ENCODE measurements around the gene IZUMO2. TPM values are rescaled to one million over a fixed set of nuclear protein-coding genes. Genes with fewer than 3 reads are reported as not detected.

The IZUMO2 gene
- total and polyA plus RNA-seq, 2 experiments from 2014 or later: not detected

DNA sequence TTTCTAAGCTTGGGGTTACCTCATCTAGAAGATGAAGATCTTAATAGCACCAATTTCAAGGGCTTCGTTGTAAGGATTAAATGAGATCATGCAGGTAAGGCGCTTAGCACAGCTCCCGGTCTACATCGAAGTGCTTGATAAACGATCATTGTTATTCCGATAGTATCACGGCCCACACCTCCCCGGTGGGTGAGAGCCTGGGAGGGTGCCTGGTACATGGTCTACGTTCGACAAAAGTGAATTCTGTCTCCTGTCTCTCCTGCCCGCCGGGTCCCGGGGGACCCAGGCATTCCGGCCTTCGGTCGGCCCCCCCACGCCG lies 39.8 kb upstream of the IZUMO2 start:
- Histone ChIP-seq H3K79me2 (ENCODE audit: insufficient read depth) (no peaks in the 10 kb centered on the region), H3K9ac (no peak overlapping the region), H3K4me1 (ENCODE audit: insufficient read depth) (no peaks in the 10 kb centered on the region), H3K36me3 (ENCODE audit: low read depth) (no peaks in the 10 kb centered on the region), H3K9me2 (ENCODE audit: insufficient read depth) (no peaks in the 10 kb centered on the region), H3K9me3 (ENCODE audit: low read depth) (no peaks in the 10 kb centered on the region), H3K4me2 (ENCODE audit: unreplicated experiment) (no peak overlapping the region), H2AFZ (no peak overlapping the region), H4K20me1 (ENCODE audit: insufficient read depth) (no peaks in the 10 kb centered on the region), H3K27me3 (replicated peaks; ENCODE audit: insufficient read depth) (peaks cover 32% of the 10 kb centered on the region), H3K4me3 (no peak overlapping the region), H3F3A (ENCODE audit: insufficient read depth) (no peaks in the 10 kb centered on the region), H3K27ac (no peak overlapping the region)
- WGBS, 2 experiments (ENCODE audit: low coverage in 1 of 2, low lambda C conversion rate in 2 of 2, missing lambda C conversion rate in 2 of 2): 20 to 23% methylated on average over 18 of the region's 18 CpGs
- no peak for DNase-seq
- in situ Hi-C loops (cut with MboI): no loop called here
- TF ChIP-seq EZH2phosphoT487 (IDR thresholded peaks at IDR 0.05; ENCODE audit: insufficient read depth, low read depth) (no peak), EZH2 (IDR thresholded peaks at IDR 0.05; ENCODE audit: insufficient read depth, poor library complexity, severe bottlenecking) (no peak)

DNA sequence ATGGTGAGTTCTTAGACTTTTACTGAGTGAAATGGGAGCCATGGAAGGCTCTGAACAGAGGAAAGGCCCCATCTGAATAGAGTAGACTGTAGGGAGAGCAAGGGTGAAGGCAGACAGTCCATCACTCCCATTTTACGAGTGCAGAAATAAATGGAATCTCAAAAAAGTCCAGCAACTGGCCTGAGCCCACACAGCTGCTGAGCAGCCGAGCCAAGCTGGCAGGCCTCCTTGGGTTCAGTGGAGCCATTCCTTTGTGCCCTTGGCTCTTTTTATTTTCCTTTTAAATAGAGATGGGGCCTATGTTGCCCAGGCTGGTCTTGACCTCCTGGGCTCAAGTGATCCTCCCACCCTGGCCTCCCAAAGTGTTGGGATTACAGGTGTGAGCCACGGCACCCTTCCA lies 39.3 kb upstream of the IZUMO2 start:
- in situ Hi-C loops (cut with MboI): no loop called here
- 47 to 54% methylated on average over 3 of the region's 3 CpGs for WGBS, 2 experiments (ENCODE audit: low coverage in 1 of 2, low lambda C conversion rate in 2 of 2, missing lambda C conversion rate in 2 of 2)
- Histone ChIP-seq H4K20me1 (ENCODE audit: insufficient read depth) (no peaks in the 10 kb centered on the region), H3K27me3 (replicated peaks; ENCODE audit: insufficient read depth) (peaks cover 32% of the 10 kb centered on the region), H2AFZ (no peak overlapping the region), H3K9me3 (ENCODE audit: low read depth) (no peaks in the 10 kb centered on the region), H3K4me1 (ENCODE audit: insufficient read depth) (no peaks in the 10 kb centered on the region), H3K79me2 (ENCODE audit: insufficient read depth) (no peaks in the 10 kb centered on the region), H3K9ac (no peak overlapping the region), H3K4me3 (no peak overlapping the region), H3F3A (ENCODE audit: insufficient read depth) (no peaks in the 10 kb centered on the region), H3K4me2 (ENCODE audit: unreplicated experiment) (no peak overlapping the region), H3K27ac (no peak overlapping the region), H3K9me2 (ENCODE audit: insufficient read depth) (no peaks in the 10 kb centered on the region), H3K36me3 (ENCODE audit: low read depth) (no peaks in the 10 kb centered on the region)
- no peak for TF ChIP-seq EZH2phosphoT487 (IDR thresholded peaks at IDR 0.05; ENCODE audit: insufficient read depth, low read depth)
- TF ChIP-seq EZH2 (IDR thresholded peaks at IDR 0.05; ENCODE audit: insufficient read depth, poor library complexity, severe bottlenecking): no peak
- DNase-seq: no peak

DNA sequence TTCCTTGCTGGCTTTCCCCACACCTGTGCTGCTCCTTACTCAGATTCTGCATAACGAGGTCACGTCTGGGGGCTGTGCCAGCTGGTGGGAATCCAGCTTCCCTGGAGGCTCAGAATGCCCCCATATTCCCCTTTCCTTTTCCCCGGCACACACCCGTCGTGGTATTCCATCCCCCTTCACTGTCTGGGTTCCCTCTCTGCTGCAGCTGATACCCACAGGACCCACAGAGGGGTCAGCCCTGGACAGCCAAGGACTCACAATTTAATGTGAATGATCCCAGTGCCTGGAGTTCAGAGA lies 36.1 kb upstream of the IZUMO2 start:
- no peaks in the 10 kb centered on the region for H3K9me2 ChIP-seq (ENCODE audit: insufficient read depth)
- 0 to 1% methylated on average over 5 of the region's 5 CpGs for WGBS, 2 experiments (ENCODE audit: low coverage in 1 of 2, low lambda C conversion rate in 2 of 2, missing lambda C conversion rate in 2 of 2)
- H3K4me2 ChIP-seq (ENCODE audit: unreplicated experiment): no peak overlapping the region
- no peak for TF ChIP-seq EZH2phosphoT487 (IDR thresholded peaks at IDR 0.05; ENCODE audit: insufficient read depth, low read depth)
- no peak for TF ChIP-seq EZH2 (IDR thresholded peaks at IDR 0.05; ENCODE audit: insufficient read depth, poor library complexity, severe bottlenecking)
- no peaks in the 10 kb centered on the region for H4K20me1 ChIP-seq (ENCODE audit: insufficient read depth)
- no peaks in the 10 kb centered on the region for H3K9me3 ChIP-seq (ENCODE audit: low read depth)
- H3K79me2 ChIP-seq (ENCODE audit: insufficient read depth): no peaks in the 10 kb centered on the region
- peaks cover 22% of the 10 kb centered on the region for H3K27me3 ChIP-seq (replicated peaks; ENCODE audit: insufficient read depth)
- H3F3A ChIP-seq (ENCODE audit: insufficient read depth): no peaks in the 10 kb centered on the region
- no peak overlapping the region for H3K4me3 ChIP-seq
- H2AFZ ChIP-seq: no peak overlapping the region
- DNase-seq: no peak
- no peak overlapping the region for H3K9ac ChIP-seq
- no peaks in the 10 kb centered on the region for H3K4me1 ChIP-seq (ENCODE audit: insufficient read depth)
- in situ Hi-C loops (cut with MboI): no loop called here
- no peak overlapping the region for H3K27ac ChIP-seq
- H3K36me3 ChIP-seq (ENCODE audit: low read depth): no peaks in the 10 kb centered on the region

DNA sequence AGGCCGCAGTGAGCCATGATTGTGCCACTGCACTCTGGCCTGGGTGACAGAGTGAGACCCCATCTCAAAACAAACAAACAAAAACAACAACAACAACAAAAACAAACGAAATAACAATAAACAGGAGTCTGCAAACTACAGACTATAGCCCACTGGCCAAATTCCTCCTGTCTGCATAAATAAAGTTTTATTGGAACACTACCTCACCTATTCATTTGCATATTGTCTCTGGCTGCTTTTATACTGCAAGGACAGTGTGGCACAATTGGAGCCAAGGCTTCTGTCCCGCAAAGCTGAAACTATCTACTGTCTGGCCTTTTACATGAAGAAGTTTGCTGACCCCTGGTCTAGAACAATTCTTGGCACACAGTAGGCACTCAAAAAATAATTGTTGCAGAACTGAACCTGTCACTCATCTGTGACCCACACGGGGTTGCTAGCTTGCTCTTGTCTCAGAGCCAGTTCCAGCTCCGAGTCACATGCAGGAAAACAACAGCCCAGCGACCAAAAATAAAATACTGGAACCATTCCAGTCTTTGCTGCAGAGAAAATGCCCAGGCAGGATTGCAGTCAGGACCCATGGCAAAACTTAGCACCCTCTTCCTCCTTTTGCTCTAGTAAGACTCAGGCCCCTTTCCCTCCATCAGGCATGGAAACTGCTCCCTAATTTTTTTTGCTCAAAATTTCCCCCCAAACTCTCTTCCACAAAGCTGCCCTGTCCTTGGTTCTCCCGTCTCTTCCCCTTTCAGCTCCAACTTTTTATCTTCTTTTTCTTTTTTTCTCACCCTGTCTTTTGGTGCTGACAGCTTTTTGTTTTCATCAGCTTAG lies 35.6 kb upstream of the IZUMO2 start:
- Histone ChIP-seq H3K9ac (no peak overlapping the region), H3K4me3 (no peak overlapping the region), H3K27me3 (replicated peaks; ENCODE audit: insufficient read depth) (peaks cover 17% of the 10 kb centered on the region), H3K36me3 (ENCODE audit: low read depth) (no peaks in the 10 kb centered on the region), H3K4me1 (ENCODE audit: insufficient read depth) (no peaks in the 10 kb centered on the region), H3K9me3 (ENCODE audit: low read depth) (no peaks in the 10 kb centered on the region), H2AFZ (no peak overlapping the region), H3F3A (ENCODE audit: insufficient read depth) (no peaks in the 10 kb centered on the region), H3K79me2 (ENCODE audit: insufficient read depth) (no peaks in the 10 kb centered on the region), H3K27ac (no peak overlapping the region), H3K9me2 (ENCODE audit: insufficient read depth) (no peaks in the 10 kb centered on the region), H4K20me1 (ENCODE audit: insufficient read depth) (no peaks in the 10 kb centered on the region), H3K4me2 (ENCODE audit: unreplicated experiment) (no peak overlapping the region)
- in situ Hi-C loops (cut with MboI): no loop called here
- 14 to 17% methylated on average over 7 of the region's 7 CpGs for WGBS, 2 experiments (ENCODE audit: low coverage in 1 of 2, low lambda C conversion rate in 2 of 2, missing lambda C conversion rate in 2 of 2)
- TF ChIP-seq EZH2phosphoT487 (IDR thresholded peaks at IDR 0.05; ENCODE audit: insufficient read depth, low read depth) (no peak), EZH2 (IDR thresholded peaks at IDR 0.05; ENCODE audit: insufficient read depth, poor library complexity, severe bottlenecking) (no peak)
- DNase-seq: no peak
